Kidney glomerular epithelial cell (primary cell): ENCODE data around the gene GLOD5.
A peak's percentile ranks its signal among the peaks of the same experiment; 100 is the strongest.

Experiments used
- DNase-seq: peaks from one replicate; lab custom pipeline; 2025; lab: John Stamatoyannopoulos, UW

The GLOD5 gene

GRCh38 chrX:48761674-48762471, at the start of gene GLOD5:
GLOD5 (plus strand) TSS chrX:48761747; CDS start chrX:48761791, 44 bp downstream.
- no peak for DNase-seq

- DNase-seq: no peak
Observed at GRCh38 chrX:48711929-48712505, 49.5 kb upstream of the GLOD5 start.

GRCh38 chrX:48713847-48714246, 47.7 kb upstream of the GLOD5 start:
- no peak for DNase-seq

GRCh38 chrX:48714573-48714972, 47.0 kb upstream of the GLOD5 start:
- no peak for DNase-seq

- DNase-seq: no peak
Observed at GRCh38 chrX:48715072-48715471, 46.5 kb upstream of the GLOD5 start.

- no peak for DNase-seq
Observed at GRCh38 chrX:48715876-48716502, 45.6 kb upstream of the GLOD5 start.

- no peak for DNase-seq
Observed at GRCh38 chrX:48719958-48720357, 41.6 kb upstream of the GLOD5 start.

- no peak for DNase-seq
Observed at GRCh38 chrX:48720577-48721250, 40.8 kb upstream of the GLOD5 start.

GRCh38 chrX:48721916-48722315, 39.6 kb upstream of the GLOD5 start:
- no peak for DNase-seq

- DNase-seq: no peak
Observed at GRCh38 chrX:48726596-48726995, 35.0 kb upstream of the GLOD5 start.

- no peak for DNase-seq
Observed at GRCh38 chrX:48728653-48729052, 32.9 kb upstream of the GLOD5 start.

GRCh38 chrX:48736303-48736702, 25.2 kb upstream of the GLOD5 start:
- no peak for DNase-seq

- no peak for DNase-seq
Observed at GRCh38 chrX:48736878-48737212, 24.7 kb upstream of the GLOD5 start.

GRCh38 chrX:48737213-48737938, 24.2 kb upstream of the GLOD5 start:
- peak; percentile 92 for DNase-seq

GRCh38 chrX:48737940-48738339, 23.6 kb upstream of the GLOD5 start:
- DNase-seq: no peak

- no peak for DNase-seq
Observed at GRCh38 chrX:48741834-48742233, 19.7 kb upstream of the GLOD5 start.

GRCh38 chrX:48745222-48745621, 16.3 kb upstream of the GLOD5 start:
- no peak for DNase-seq

- DNase-seq: no peak
Observed at GRCh38 chrX:48747415-48748016, 14.0 kb upstream of the GLOD5 start.

GRCh38 chrX:48749182-48749581, 12.4 kb upstream of the GLOD5 start:
- DNase-seq: no peak

- DNase-seq: no peak
Observed at GRCh38 chrX:48751343-48751742, 10.2 kb upstream of the GLOD5 start.

- no peak for DNase-seq
Observed at GRCh38 chrX:48752498-48752897, 9.0 kb upstream of the GLOD5 start.
